Measurements from ENCODE around the gene TRAK1.

DNA sequence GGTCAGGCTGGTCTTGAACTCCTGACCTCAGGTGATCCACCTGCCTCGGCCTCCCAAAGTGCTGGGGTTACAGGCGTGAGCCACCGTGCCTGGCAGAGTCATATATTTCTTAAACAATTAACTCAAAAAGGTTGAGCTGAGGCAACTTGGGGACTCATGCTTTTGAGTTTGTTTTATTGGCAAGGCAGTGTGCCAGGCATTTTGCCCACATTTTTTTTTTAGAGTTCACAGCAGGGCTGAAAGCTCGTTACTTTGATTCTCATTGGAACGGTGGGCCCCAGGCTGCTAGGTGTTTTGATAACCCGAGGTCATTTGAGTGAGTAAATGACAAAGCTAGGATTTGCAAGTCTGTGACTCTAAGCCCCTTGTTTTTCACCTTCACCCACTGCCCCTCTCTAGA, 98.6 kb downstream of the TRAK1 start:
- TF ChIP-seq, protein P1, sequence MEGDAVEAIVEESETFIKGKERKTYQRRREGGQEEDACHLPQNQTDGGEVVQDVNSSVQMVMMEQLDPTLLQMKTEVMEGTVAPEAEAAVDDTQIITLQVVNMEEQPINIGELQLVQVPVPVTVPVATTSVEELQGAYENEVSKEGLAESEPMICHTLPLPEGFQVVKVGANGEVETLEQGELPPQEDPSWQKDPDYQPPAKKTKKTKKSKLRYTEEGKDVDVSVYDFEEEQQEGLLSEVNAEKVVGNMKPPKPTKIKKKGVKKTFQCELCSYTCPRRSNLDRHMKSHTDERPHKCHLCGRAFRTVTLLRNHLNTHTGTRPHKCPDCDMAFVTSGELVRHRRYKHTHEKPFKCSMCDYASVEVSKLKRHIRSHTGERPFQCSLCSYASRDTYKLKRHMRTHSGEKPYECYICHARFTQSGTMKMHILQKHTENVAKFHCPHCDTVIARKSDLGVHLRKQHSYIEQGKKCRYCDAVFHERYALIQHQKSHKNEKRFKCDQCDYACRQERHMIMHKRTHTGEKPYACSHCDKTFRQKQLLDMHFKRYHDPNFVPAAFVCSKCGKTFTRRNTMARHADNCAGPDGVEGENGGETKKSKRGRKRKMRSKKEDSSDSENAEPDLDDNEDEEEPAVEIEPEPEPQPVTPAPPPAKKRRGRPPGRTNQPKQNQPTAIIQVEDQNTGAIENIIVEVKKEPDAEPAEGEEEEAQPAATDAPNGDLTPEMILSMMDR (IDR thresholded peaks at IDR 0.05; ENCODE audit: low read depth, low read length): no peak
- no peak for TF ChIP-seq EZH2phosphoT487 (IDR thresholded peaks at IDR 0.05; ENCODE audit: low read depth)

All from OCI-LY3 (cell line).